ENCODE measurements around the gene KRTAP1-1.
"Not testable (repeated sequence)": the region's sequence is repeated elsewhere in the genome, so short reads cannot be mapped to it uniquely, and the experiment has no call there.

The KRTAP1-1 gene

DNA sequence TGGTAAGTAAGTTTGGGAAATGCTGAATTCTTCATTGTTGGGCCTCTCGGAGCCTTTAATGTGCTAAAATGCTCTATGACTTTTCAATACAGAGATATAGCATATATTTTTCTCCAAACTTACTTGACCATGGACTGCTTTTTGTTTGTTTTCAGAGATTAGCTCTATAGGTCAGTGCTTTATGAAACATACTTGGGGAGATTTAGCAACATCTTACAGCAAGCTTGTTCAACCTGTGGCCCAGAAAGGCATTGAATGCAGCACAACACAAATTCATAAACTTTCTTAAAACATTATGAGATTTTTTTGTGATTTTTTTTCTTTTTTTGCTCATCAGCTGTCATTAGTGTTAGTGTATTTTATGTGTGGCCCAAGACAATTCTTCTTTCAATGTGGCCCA, 31.3 kb downstream of the KRTAP1-1 start:
- DNase-seq: no peak

DNA sequence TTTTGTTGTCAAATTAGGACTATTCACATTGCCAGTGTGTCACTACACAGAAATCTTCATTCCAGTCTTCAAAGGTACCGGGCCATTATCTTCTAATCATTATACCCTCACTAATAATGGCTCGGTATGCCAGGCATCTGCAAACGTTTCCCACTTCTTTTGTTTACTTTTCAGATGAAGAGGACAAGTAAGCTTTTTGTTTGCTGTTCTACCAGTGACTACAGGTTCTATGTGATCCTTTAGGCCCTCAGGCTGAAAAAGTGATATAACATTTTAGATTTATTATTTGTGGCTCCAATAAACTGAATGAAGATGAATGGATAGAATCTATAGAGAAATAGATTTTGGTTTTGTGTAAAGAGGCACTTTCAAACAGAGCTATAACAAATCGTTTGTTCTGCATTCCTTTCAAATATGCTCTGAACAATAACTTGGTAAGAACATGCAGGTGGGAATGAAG, 31.9 kb downstream of the KRTAP1-1 start:
- no peak for DNase-seq

DNA sequence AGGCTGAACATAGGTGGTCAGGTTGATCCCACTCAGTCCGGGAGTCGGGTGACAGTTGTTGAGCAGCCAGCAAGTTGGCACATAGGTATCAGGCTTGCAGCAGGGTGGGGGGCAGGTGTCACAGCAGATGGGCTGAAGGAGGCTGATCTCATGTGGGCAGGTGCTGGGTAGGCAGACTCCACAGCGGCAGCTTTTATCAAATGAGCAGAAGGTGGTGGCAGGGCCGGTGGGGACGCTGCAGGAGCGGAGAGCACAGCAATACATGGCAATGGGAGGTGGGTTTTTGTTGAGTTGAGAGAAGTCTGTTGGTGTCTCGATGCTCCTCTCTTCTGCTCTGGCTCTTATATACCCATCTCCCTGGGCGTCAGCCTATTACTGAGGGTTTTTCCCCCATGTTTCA, 32.4 kb downstream of the KRTAP1-1 start, which contains the start of gene KRTAP3-1:
KRTAP3-1 (minus strand) TSS at position 318 of the 400 bp plus-strand sequence; CDS start at position 264, 54 bp downstream.
- DNase-seq: no peak

GRCh38 chr17:41004397-41004796, 36.9 kb downstream of the KRTAP1-1 start:
- DNase-seq: no peak

GRCh38 chr17:41003926-41004325, 37.3 kb downstream of the KRTAP1-1 start:
- no peak for DNase-seq

DNA sequence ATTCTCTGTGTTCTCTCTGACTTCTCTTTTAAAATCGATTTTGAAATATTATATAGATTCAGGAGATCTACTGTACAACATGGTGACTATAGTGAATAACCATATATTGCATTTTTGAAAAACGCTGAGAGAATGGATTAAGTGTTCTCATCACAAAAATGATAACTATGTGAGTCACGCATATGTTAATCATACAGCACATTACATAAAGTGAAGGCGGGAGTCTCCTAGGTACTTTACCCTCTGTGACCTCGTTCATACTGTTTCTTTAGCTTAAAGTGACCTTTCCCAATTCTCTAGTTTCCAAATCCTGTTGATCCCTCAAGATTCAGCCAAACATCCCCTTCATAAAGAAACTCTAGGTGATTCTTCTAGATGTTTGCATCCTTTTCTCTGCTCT, 38.4 kb downstream of the KRTAP1-1 start:
- no peak for DNase-seq

DNA sequence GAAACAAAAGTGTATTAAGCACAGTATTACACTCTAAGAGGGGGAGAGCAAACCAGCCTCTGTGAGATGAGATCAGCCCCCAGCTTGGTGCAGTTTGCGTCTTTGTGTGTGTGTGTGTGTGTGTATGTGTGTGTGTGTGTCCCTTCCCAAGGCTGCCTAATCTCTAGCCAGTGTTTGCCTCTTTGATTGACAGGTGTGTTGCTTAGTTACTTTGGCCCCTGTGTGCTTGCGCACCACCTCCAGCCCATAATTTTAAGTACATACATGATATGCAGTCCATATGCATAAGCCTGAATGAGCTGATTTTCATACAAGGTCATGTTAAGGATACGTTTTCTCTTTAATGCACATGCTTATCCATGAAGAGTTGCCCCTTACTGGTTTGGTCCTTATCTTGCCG, 39.5 kb downstream of the KRTAP1-1 start:
- no peak for DNase-seq

GRCh38 chr17:40999563-40999962, 41.7 kb downstream of the KRTAP1-1 start, which contains the start of gene KRTAP3-2:
Gene KRTAP3-2, minus strand, starts transcription at chr17:40999906. Its CDS starts 53 bp downstream, at chr17:40999853.
- not testable (repeated sequence) for DNase-seq

GRCh38 chr17:40997361-40997760, 43.9 kb downstream of the KRTAP1-1 start:
- no peak for DNase-seq

GRCh38 chr17:40996829-40997228, 44.4 kb downstream of the KRTAP1-1 start:
- no peak for DNase-seq

- DNase-seq: no peak
Measured at GRCh38 chr17:40995116-40995515, 46.1 kb downstream of the KRTAP1-1 start.

DNA sequence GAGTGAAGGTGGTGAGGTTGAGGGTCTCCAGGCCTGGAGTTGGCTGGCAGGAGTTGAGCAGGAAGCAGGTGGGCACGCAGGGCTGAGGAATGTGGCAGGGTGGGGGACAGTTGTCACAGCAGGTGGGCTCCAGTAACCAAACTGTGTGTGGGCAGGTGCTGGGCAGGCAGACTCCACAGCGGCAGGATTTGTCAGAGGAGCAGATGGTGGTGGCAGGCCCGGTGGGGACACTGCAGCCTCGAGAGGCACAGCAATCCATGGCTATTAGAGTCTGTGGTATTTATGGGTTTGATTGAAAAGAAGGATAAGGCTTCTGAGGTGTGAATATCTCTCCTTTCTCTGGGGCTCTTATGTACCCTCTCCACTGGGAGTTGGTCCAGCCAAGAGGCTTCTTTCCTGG, 47.4 kb downstream of the KRTAP1-1 start, which contains the start of gene KRTAP3-3:
KRTAP3-3 (minus strand) TSS at position 326 of the 400 bp plus-strand sequence; CDS start at position 259, 67 bp downstream.
- DNase-seq: no peak

DNA sequence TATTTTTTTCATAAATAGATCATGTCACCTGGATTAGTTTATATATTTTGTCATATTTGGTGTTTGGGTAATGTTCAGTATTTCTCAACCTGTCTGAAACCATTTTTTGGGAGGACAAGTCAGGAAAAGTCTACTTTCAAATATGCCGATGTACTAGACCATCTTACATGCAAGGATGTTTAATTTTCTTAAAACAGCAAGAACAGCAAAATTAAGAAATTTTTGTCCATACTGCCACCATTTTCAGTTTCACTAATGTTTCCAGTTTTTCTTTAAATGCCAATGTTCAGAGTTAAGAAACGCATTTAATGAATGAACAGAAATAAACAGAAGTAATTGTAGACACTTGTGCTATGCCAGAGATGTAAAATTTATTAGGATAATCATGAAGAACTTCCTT, 48.2 kb downstream of the KRTAP1-1 start:
- no peak for DNase-seq

DNA sequence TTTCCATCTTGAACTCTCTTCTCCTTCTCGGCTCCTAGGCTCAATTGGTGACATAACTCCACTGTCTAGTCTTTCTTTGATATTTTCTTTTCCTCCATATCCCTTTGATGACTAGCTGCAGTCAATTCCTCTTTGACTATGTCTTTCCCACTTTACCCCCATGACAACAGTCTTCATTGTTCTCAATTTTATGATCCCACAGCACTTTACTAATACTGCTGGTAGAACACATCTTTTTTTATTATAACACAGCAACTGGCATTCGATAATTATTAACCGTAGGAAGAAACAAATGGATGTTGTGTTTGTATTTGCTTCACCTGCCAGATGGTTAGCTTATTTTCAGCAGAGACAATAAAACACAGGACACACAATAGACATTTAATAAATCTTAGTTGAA, 48.6 kb downstream of the KRTAP1-1 start:
- DNase-seq: no peak
